Thoracic aorta (tissue), 2 donors: ENCODE results near the gene GAA. TPM values are rescaled to one million over a fixed set of nuclear protein-coding genes. Genes with fewer than 3 reads are reported as not detected.

ENCODE experiments used
- ATAC-seq: fragments of 150-250 bp; one replicate; pipeline ENCODE4 v1.8.0; 2017; ENCODE audit warnings: low read depth; ENCODE audit not compliant: insufficient number of reproducible peaks, low FRiP score
- DNase-seq: peaks from one replicate; pipeline ENCODE4 v3.0.0-alpha.2; 2020; ENCODE audit warnings: low spot score
- H3K27ac ChIP-seq, 2 donors: fragments of 200-600 bp; sonication (generic); 1 replicate in 1 of 2; 2 replicates in 1 of 2; pipeline ENCODE4 v1.5.1; 2016; ENCODE audit warnings: mild to moderate bottlenecking in 2 of 2, moderate library complexity in 2 of 2
- H3K27me3 ChIP-seq: fragments of 200-600 bp; sonication (generic); replicated peaks from 2 replicates; pipeline ENCODE4 v1.6.0; 2016; ENCODE audit warnings: mild to moderate bottlenecking; ENCODE audit not compliant: insufficient read depth
- H3K36me3 ChIP-seq: fragments of 200-600 bp; sonication (generic); one replicate; pipeline ENCODE4 v1.5.1; 2016
- H3K4me1 ChIP-seq, 2 donors: fragments of 200-600 bp; sonication (generic); 1 replicate in 1 of 2; 2 replicates in 1 of 2; pipeline versions ENCODE4 v1.5.1 to v1.6.0; 2016; ENCODE audit warnings: low read depth in 2 of 2, mild to moderate bottlenecking in 1 of 2; ENCODE audit not compliant: control insufficient read depth in 1 of 2
- H3K4me3 ChIP-seq: fragments of 200-600 bp; sonication (generic); 2 replicates; pipeline ENCODE4 v1.5.1; 2016; ENCODE audit warnings: mild to moderate bottlenecking
- H3K9me3 ChIP-seq: fragments of 200-600 bp; sonication (generic); 2 replicates; pipeline ENCODE4 v1.5.1; 2016
- CTCF ChIP-seq: fragments of 200-600 bp; sonication (generic); IDR thresholded peaks from one replicate; pipeline ENCODE4 v1.5.1; 2019; ENCODE audit warnings: antibody characterized with exemption
- total RNA-seq, 2 donors: library from RNA; depleted of rRNA; stranded (reverse); fragments of >200 nt; gene quantifications; one replicate each; pipeline versions ENCODE4 v1.1.0 to v1.2.3, GENCODE V29; 2016

The GAA gene
- total RNA-seq, 2 donors from 2014 or later, result 101 to 126 TPM

DNA sequence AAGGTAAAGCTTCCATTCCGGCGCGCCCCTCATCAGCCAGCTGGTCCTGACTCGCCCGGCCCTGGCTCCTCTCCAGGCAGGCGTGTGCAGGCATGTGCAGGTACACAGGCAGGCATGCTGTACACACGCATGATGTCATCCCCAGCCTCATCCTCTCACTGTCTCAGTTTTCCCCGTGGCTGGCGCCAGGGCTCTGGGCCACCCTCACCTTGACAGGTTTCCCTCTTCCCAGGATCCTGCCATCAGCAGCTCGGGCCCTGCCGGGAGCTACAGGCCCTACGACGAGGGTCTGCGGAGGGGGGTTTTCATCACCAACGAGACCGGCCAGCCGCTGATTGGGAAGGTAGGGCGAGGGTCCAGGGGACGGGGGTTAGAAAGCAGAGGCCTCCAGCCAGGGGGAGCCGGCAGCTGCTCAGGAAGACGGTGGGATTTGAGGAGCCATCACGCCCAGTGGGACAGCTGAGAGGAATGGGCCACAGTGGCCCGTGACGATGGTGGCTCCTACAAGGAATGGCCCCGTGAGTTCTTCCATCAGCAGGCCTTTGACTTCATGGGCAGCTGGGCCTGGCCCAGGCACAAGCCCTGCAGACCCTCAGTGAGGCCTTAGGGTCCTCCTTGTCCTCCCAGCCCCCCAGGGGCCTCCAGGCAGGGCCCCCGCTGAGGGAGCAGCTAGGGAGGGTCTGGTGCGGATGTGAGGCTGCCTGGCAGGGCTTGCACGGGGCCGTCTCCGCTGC, 8.5 kb downstream of the GAA start:
- no peak for TF ChIP-seq CTCF
- DNase-seq (no peak), ATAC-seq (no peak)
- Histone ChIP-seq H3K4me1 (no peaks in the 10 kb centered on the region), H3K4me3 (no peak overlapping the region), H3K27me3 (no peaks in the 10 kb centered on the region), H3K27ac (no peak overlapping the region), H3K9me3 (no peaks in the 10 kb centered on the region), H3K36me3 (no peaks in the 10 kb centered on the region)

GRCh38 chr17:80110447-80110812, 9.0 kb downstream of the GAA start:
- Histone ChIP-seq H3K4me1 (no peaks in the 10 kb centered on the region), H3K9me3 (no peaks in the 10 kb centered on the region), H3K36me3 (no peaks in the 10 kb centered on the region), H3K27me3 (no peaks in the 10 kb centered on the region), H3K27ac (no peak overlapping the region), H3K4me3 (no peak overlapping the region)
- ATAC-seq (no peak), DNase-seq (no peak)
- TF ChIP-seq CTCF, result no peak

- H3K27ac ChIP-seq, result no peak overlapping the region
- H3K9me3 ChIP-seq, result no peaks in the 10 kb centered on the region
- no peak for ATAC-seq
- no peak for DNase-seq
- no peak overlapping the region for H3K4me3 ChIP-seq
- no peaks in the 10 kb centered on the region for H3K27me3 ChIP-seq
- no peaks in the 10 kb centered on the region for H3K4me1 ChIP-seq
- no peaks in the 10 kb centered on the region for H3K36me3 ChIP-seq
- TF ChIP-seq CTCF, result no peak
These were observed 9.7 kb downstream of the GAA start for GRCh38 chr17:80110927-80111701.

- no peak overlapping the region for H3K27ac ChIP-seq
- no peak overlapping the region for H3K4me3 ChIP-seq
- no peak for TF ChIP-seq CTCF
- no peaks in the 10 kb centered on the region for H3K9me3 ChIP-seq
- no peaks in the 10 kb centered on the region for H3K36me3 ChIP-seq
- no peaks in the 10 kb centered on the region for H3K4me1 ChIP-seq
- DNase-seq, result no peak
- no peaks in the 10 kb centered on the region for H3K27me3 ChIP-seq
- no peak for ATAC-seq
These were observed 10.5 kb downstream of the GAA start for GRCh38 chr17:80111702-80112470.

DNA sequence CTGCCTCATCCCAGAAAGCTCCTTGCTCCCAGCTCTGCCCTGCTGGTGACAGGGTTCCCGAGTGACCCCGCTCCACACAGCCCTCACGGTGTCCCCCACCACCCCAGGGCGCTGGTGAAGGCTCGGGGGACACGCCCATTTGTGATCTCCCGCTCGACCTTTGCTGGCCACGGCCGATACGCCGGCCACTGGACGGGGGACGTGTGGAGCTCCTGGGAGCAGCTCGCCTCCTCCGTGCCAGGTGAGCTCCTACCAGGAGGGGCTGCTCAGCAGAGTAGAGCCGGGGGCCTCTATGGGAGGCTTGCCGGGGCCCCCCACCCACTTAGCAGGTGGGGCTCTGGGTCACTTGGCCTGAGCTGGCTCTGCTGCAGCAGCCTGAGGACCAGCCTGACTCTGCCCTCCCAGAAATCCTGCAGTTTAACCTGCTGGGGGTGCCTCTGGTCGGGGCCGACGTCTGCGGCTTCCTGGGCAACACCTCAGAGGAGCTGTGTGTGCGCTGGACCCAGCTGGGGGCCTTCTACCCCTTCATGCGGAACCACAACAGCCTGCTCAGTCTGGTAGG, 11.2 kb downstream of the GAA start:
- DNase-seq (no peak), ATAC-seq (no peak)
- no peaks in the 10 kb centered on the region for H3K36me3 ChIP-seq
- no peak for TF ChIP-seq CTCF
- H3K27me3 ChIP-seq, result no peaks in the 10 kb centered on the region
- no peaks in the 10 kb centered on the region for H3K9me3 ChIP-seq
- no peaks in the 10 kb centered on the region for H3K4me1 ChIP-seq
- H3K4me3 ChIP-seq, result no peak overlapping the region
- H3K27ac ChIP-seq, result no peak overlapping the region
